ENCODE results near the gene ARHGAP33.

The ARHGAP33 gene

GRCh38 chr19:35734889-35735288 lies 40.5 kb upstream of the ARHGAP33 start:
- no peak for DNase-seq (ENCODE audit: low spot score)
- TF ChIP-seq CTCF (IDR thresholded peaks at IDR 0.05), result no peak
- no peak overlapping the region for H3K27ac ChIP-seq
- H3K4me3 ChIP-seq, result no peak overlapping the region

GRCh38 chr19:35736913-35737886 lies 38.2 kb upstream of the ARHGAP33 start:
- H3K27ac ChIP-seq, result no peak overlapping the region
- TF ChIP-seq CTCF (IDR thresholded peaks at IDR 0.05), result no peak
- no peak for DNase-seq (ENCODE audit: low spot score)
- no peak overlapping the region for H3K4me3 ChIP-seq

GRCh38 chr19:35738021-35738886 lies 37.1 kb upstream of the ARHGAP33 start:
- DNase-seq (ENCODE audit: low spot score), result no peak
- no peak overlapping the region for H3K4me3 ChIP-seq
- TF ChIP-seq CTCF (IDR thresholded peaks at IDR 0.05), result no peak
- H3K27ac ChIP-seq, result no peak overlapping the region

- no peak for DNase-seq (ENCODE audit: low spot score)
- no peak overlapping the region for H3K4me3 ChIP-seq
- H3K27ac ChIP-seq, result no peak overlapping the region
- TF ChIP-seq CTCF (IDR thresholded peaks at IDR 0.05), result no peak
Measured at GRCh38 chr19:35738887-35739229, 36.5 kb upstream of the ARHGAP33 start.

GRCh38 chr19:35739275-35740107 lies 35.9 kb upstream of the ARHGAP33 start:
- DNase-seq (ENCODE audit: low spot score), result no peak
- Histone ChIP-seq H3K27ac (peak overlapping the region; percentile 69 to 87), H3K4me3 (peak overlapping the region; percentile 77)
- no peak for TF ChIP-seq CTCF (IDR thresholded peaks at IDR 0.05)

GRCh38 chr19:35740108-35740422 lies 35.3 kb upstream of the ARHGAP33 start:
- H3K4me3 ChIP-seq, result peak overlapping the region; percentile 77
- no peak for DNase-seq (ENCODE audit: low spot score)
- TF ChIP-seq CTCF (IDR thresholded peaks at IDR 0.05), result no peak
- H3K27ac ChIP-seq, result peak overlapping the region; percentile 69 to 87
